ENCODE measurements around the gene IGF2R. TPM values are rescaled to one million over a fixed set of nuclear protein-coding genes. Genes with fewer than 3 reads are reported as not detected.

IGF2R gene
- total and polyA plus RNA-seq, 2 of the 13 experiments (the other 11 are each of a cell fraction or from before 2014, with no cell fraction given): 38.3 to 70.0 TPM

- TF ChIP-seq ZNF883 (CRISPR knock-in tag; IDR thresholded peaks at IDR 0.05; ENCODE audit: not compliant biosample characterization): no peak
- TF ChIP-seq ZNF143 (CRISPR knock-in tag; IDR thresholded peaks at IDR 0.05): no peak
- TF ChIP-seq NFRKB (IDR thresholded peaks at IDR 0.05): no peak
- TF ChIP-seq CENPBD1 (CRISPR knock-in tag; IDR thresholded peaks at IDR 0.05; ENCODE audit: borderline replicate concordance, low read depth): no peak
- TF ChIP-seq, protein P1, sequence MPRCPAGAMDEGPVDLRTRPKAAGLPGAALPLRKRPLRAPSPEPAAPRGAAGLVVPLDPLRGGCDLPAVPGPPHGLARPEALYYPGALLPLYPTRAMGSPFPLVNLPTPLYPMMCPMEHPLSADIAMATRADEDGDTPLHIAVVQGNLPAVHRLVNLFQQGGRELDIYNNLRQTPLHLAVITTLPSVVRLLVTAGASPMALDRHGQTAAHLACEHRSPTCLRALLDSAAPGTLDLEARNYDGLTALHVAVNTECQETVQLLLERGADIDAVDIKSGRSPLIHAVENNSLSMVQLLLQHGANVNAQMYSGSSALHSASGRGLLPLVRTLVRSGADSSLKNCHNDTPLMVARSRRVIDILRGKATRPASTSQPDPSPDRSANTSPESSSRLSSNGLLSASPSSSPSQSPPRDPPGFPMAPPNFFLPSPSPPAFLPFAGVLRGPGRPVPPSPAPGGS (CRISPR knock-in tag; IDR thresholded peaks at IDR 0.05): no peak; the same call in 1 of the 2 replicates
- no peak for TF ChIP-seq TGIF2 (CRISPR knock-in tag; IDR thresholded peaks at IDR 0.05)
- TF ChIP-seq ELF4 (CRISPR knock-in tag; IDR thresholded peaks at IDR 0.05; ENCODE audit: borderline replicate concordance): 0 out of 2 replicates have a peak, but pooled peaks have one; percentile 3
- peak; percentile 84; the same call in 1 of the 2 replicates for TF ChIP-seq TMF1 (CRISPR knock-in tag; IDR thresholded peaks at IDR 0.05; ENCODE audit: low read depth)
- TF ChIP-seq MBD4 (IDR thresholded peaks at IDR 0.05; ENCODE audit: borderline replicate concordance, low read length): no peak
- TF ChIP-seq YEATS4 (CRISPR knock-in tag; IDR thresholded peaks at IDR 0.05; ENCODE audit: borderline replicate concordance): peak; percentile 25
- TF ChIP-seq ZFP1 (CRISPR knock-in tag; IDR thresholded peaks at IDR 0.05): no peak
- no peak for TF ChIP-seq ZNF749 (CRISPR knock-in tag; IDR thresholded peaks at IDR 0.05; ENCODE audit: borderline replicate concordance)
- no peak for TF ChIP-seq ZNF556 (CRISPR knock-in tag; IDR thresholded peaks at IDR 0.05; ENCODE audit: borderline replicate concordance)
- no peak for TF ChIP-seq PLSCR1 (CRISPR knock-in tag; IDR thresholded peaks at IDR 0.05; ENCODE audit: borderline replicate concordance)
- TF ChIP-seq PITX1 (CRISPR knock-in tag; IDR thresholded peaks at IDR 0.05): no peak
- no peak for TF ChIP-seq ZNF615 (CRISPR knock-in tag; IDR thresholded peaks at IDR 0.05; ENCODE audit: borderline replicate concordance)
- TF ChIP-seq RFXANK (CRISPR knock-in tag; IDR thresholded peaks at IDR 0.05): no peak
- no peak for TF ChIP-seq ZKSCAN1 (IDR thresholded peaks at IDR 0.05; ENCODE audit: low read length)
- no peak for TF ChIP-seq ZSCAN30 (CRISPR knock-in tag; IDR thresholded peaks at IDR 0.05)
- TF ChIP-seq, protein P2, sequence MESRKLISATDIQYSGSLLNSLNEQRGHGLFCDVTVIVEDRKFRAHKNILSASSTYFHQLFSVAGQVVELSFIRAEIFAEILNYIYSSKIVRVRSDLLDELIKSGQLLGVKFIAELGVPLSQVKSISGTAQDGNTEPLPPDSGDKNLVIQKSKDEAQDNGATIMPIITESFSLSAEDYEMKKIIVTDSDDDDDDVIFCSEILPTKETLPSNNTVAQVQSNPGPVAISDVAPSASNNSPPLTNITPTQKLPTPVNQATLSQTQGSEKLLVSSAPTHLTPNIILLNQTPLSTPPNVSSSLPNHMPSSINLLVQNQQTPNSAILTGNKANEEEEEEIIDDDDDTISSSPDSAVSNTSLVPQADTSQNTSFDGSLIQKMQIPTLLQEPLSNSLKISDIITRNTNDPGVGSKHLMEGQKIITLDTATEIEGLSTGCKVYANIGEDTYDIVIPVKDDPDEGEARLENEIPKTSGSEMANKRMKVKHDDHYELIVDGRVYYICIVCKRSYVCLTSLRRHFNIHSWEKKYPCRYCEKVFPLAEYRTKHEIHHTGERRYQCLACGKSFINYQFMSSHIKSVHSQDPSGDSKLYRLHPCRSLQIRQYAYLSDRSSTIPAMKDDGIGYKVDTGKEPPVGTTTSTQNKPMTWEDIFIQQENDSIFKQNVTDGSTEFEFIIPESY (CRISPR knock-in tag; IDR thresholded peaks at IDR 0.05): no peak
- no peak for TF ChIP-seq EZH2 (conservative IDR thresholded peaks at IDR 0.05; ENCODE audit: low read depth, low read length)
- TF ChIP-seq SMAD1 (CRISPR knock-in tag; IDR thresholded peaks at IDR 0.05; ENCODE audit: borderline replicate concordance, low read depth): no peak
- no peak for TF ChIP-seq NCOA5 (CRISPR knock-in tag; IDR thresholded peaks at IDR 0.05)
- no peak for TF ChIP-seq EEA1 (CRISPR knock-in tag; IDR thresholded peaks at IDR 0.05; ENCODE audit: borderline replicate concordance)
- TF ChIP-seq HOXA7 (CRISPR knock-in tag; IDR thresholded peaks at IDR 0.05): no peak
- no peak for TF ChIP-seq KDM1A (CRISPR knock-in tag; IDR thresholded peaks at IDR 0.05)
- TF ChIP-seq THAP11 (CRISPR knock-in tag; IDR thresholded peaks at IDR 0.05): no peak
- TF ChIP-seq ZNF83 (CRISPR knock-in tag; IDR thresholded peaks at IDR 0.05; ENCODE audit: borderline replicate concordance): no peak
These were observed 476 bp downstream of the IGF2R start (continued) for GRCh38 chr6:159969204-159969912.

Data from HepG2 (cell line).